IMR-90 (cell line): ENCODE results near the gene LARP1. TPM values are rescaled to one million over a fixed set of nuclear protein-coding genes. Genes with fewer than 3 reads are reported as not detected.

Experiments used
- ATAC-seq: fragments of 200-7000 bp; cut with Tn5 transposase; 2 replicates; pipeline ENCODE4 v1.9.1; 2020; ENCODE audit warnings: low read depth, mild to moderate bottlenecking, moderate library complexity
- BruUV-seq: library from RNA; stranded (reverse); fragments of 400-500 nt; replicated peaks from 2 replicates; lab custom pipeline; 2021; lab: Mats Ljungman, UMichigan
- CTCF ChIA-PET: fragments of 300-600 bp; formaldehyde crosslinking; extraction: SDS; loops from one replicate; lab custom pipeline; 2021; ENCODE audit warnings: antibody characterized with exemption; lab: Yijun Ruan, JAX
- POLR2A ChIA-PET: fragments of 300-600 bp; sonication (Branson Sonifier 250); formaldehyde crosslinking; loops from one replicate; lab custom pipeline; 2022; ENCODE audit warnings: antibody characterized with exemption; ENCODE audit not compliant: unreplicated experiment; lab: Charles Lee
- DNase-seq: peaks from one replicate; pipeline ENCODE4 v3.0.0; 2013
- H2AFZ ChIP-seq: replicated peaks from 2 replicates; pipeline ENCODE3; 2013; ENCODE audit warnings: low read length, mild to moderate bottlenecking; ENCODE audit not compliant: poor library complexity
- H2AK5ac ChIP-seq: 2 replicates; pipeline ENCODE4 v1.6.1; 2013; ENCODE audit warnings: low read depth, low read length, inconsistent platforms
- H2AK9ac ChIP-seq: replicated peaks from 2 replicates; pipeline ENCODE3; 2013; ENCODE audit warnings: mild to moderate bottlenecking, low read depth, low read length, moderate library complexity; ENCODE audit not compliant: poor library complexity
- H2BK120ac ChIP-seq: 2 replicates; pipeline ENCODE4 v1.6.1; 2013; ENCODE audit warnings: low read depth, low read length, inconsistent platforms
- H2BK15ac ChIP-seq: 3 replicates; pipeline ENCODE4 v1.6.1; 2013; ENCODE audit warnings: low read depth, low read length, inconsistent platforms
- H2BK20ac ChIP-seq: 2 replicates; pipeline ENCODE4 v1.6.1; 2013; ENCODE audit warnings: low read depth, mild to moderate bottlenecking, inconsistent platforms, low read length, moderate library complexity
- H2BK5ac ChIP-seq: 2 replicates; pipeline ENCODE4 v1.6.1; 2013; ENCODE audit warnings: mild to moderate bottlenecking, low read depth, low read length, inconsistent platforms; ENCODE audit not compliant: poor library complexity, severe bottlenecking
- H3K14ac ChIP-seq: replicated peaks from 2 replicates; pipeline ENCODE4 v1.6.1; 2013; ENCODE audit warnings: low read depth, low read length, inconsistent platforms
- H3K18ac ChIP-seq: 2 replicates; pipeline ENCODE4 v1.6.1; 2013; ENCODE audit warnings: low read depth, low read length, control low read depth
- H3K23ac ChIP-seq: 2 replicates; pipeline ENCODE4 v1.6.1; 2013; ENCODE audit warnings: low read depth, low read length, inconsistent platforms
- H3K27ac ChIP-seq: 2 replicates; pipeline ENCODE4 v1.5.1; 2013; ENCODE audit warnings: mild to moderate bottlenecking, control low read depth, low read length; ENCODE audit not compliant: insufficient read depth
- H3K27me3 ChIP-seq: 2 replicates; pipeline ENCODE4 v1.6.1; 2013; ENCODE audit warnings: low read length; ENCODE audit not compliant: control insufficient read depth, insufficient read depth
- H3K36me3 ChIP-seq: 2 replicates; pipeline ENCODE4 v1.6.1; 2013; ENCODE audit warnings: low read length, mixed read lengths; ENCODE audit not compliant: control insufficient read depth, insufficient read depth
- H3K4ac ChIP-seq: 2 replicates; pipeline ENCODE4 v1.6.1; 2013; ENCODE audit warnings: low read depth, low read length, inconsistent platforms
- H3K4me1 ChIP-seq: 2 replicates; pipeline ENCODE4 v1.6.1; 2013; ENCODE audit warnings: low read length, mixed read lengths; ENCODE audit not compliant: control insufficient read depth, insufficient read depth
- H3K4me2 ChIP-seq: 2 replicates; pipeline ENCODE4 v1.6.1; 2013; ENCODE audit warnings: low read depth, mild to moderate bottlenecking, control low read depth, low read length, moderate library complexity
- H3K4me3 ChIP-seq: 2 replicates; pipeline ENCODE4 v1.5.1; 2013; ENCODE audit warnings: low read depth, mild to moderate bottlenecking, control low read depth, low read length, moderate library complexity; ENCODE audit not compliant: insufficient read depth
- H3K56ac ChIP-seq: 2 replicates; pipeline ENCODE4 v1.6.1; 2013; ENCODE audit warnings: low read length, inconsistent platforms; ENCODE audit not compliant: insufficient read depth; ENCODE audit errors: extremely low read depth
- H3K79me1 ChIP-seq, 2 experiments: 2 replicates each; pipeline ENCODE4 v1.6.1; 2013; ENCODE audit warnings: low read length in 2 of 2, inconsistent platforms in 1 of 2, low read depth in 1 of 2
- H3K9ac ChIP-seq: 2 replicates; pipeline ENCODE4 v1.6.1; 2013; ENCODE audit warnings: low read depth, low read length, control low read depth
- H3K9me1 ChIP-seq: 2 replicates; pipeline ENCODE4 v1.6.1; 2013; ENCODE audit warnings: low read length, inconsistent platforms; ENCODE audit not compliant: insufficient read depth
- H3K9me3 ChIP-seq: 2 replicates; pipeline ENCODE4 v1.6.1; 2013; ENCODE audit warnings: low read length; ENCODE audit not compliant: control insufficient read depth, insufficient read depth
- H4K20me1 ChIP-seq: 2 replicates; pipeline ENCODE4 v1.6.1; 2013; ENCODE audit warnings: low read length, inconsistent platforms; ENCODE audit not compliant: insufficient read depth
- H4K5ac ChIP-seq: 2 replicates; pipeline ENCODE4 v1.6.1; 2013; ENCODE audit warnings: mild to moderate bottlenecking, low read depth, low read length, control low read depth
- H4K8ac ChIP-seq, 2 experiments: 2 replicates each; pipeline ENCODE4 v1.6.1; 2013; ENCODE audit warnings: low read depth in 2 of 2, low read length in 2 of 2, control low read depth in 1 of 2, inconsistent platforms in 1 of 2
- H4K91ac ChIP-seq: 2 replicates; pipeline ENCODE4 v1.6.1; 2013; ENCODE audit warnings: low read depth, low read length, inconsistent platforms; ENCODE audit not compliant: insufficient read depth
- BHLHE40 ChIP-seq: fragments of 150-350 bp; IDR thresholded peaks from 2 replicates; pipeline ENCODE4 v1.6.1; 2016; ENCODE audit warnings: mild to moderate bottlenecking, low read depth, low read length
- CEBPB ChIP-seq: IDR thresholded peaks from 2 replicates; pipeline ENCODE4 v1.6.1; 2012; ENCODE audit warnings: low read depth, low read length, improper control_type of control experiment
- MAFK ChIP-seq: IDR thresholded peaks from 2 replicates; pipeline ENCODE4 v1.6.1; 2012; ENCODE audit warnings: low read depth, low read length, improper control_type of control experiment
- MAZ ChIP-seq: IDR thresholded peaks from 2 replicates; pipeline ENCODE4 v1.6.1; 2012; ENCODE audit warnings: low read depth, mild to moderate bottlenecking, low read length, improper control_type of control experiment, moderate library complexity, borderline replicate concordance
- NFE2L2 ChIP-seq: fragments of 150-350 bp; IDR thresholded peaks from 2 replicates; pipeline ENCODE4 v1.6.1; 2016; ENCODE audit warnings: low read depth, mild to moderate bottlenecking, low read length
- RFX5 ChIP-seq: IDR thresholded peaks from 2 replicates; pipeline ENCODE4 v1.8.0; 2012; ENCODE audit warnings: low read depth, mild to moderate bottlenecking, low read length, moderate library complexity
- WGBS, 2 experiments: methylation state at CpG; one replicate each; pipeline versions ENCODE4 v1.1.5 to v1.1.7; 2013; ENCODE audit warnings: missing lambda C conversion rate in 2 of 2; ENCODE audit not compliant: insufficient read length in 1 of 2; ENCODE audit errors: extremely low coverage in 2 of 2; 5-methylcytosine and 5-hydroxymethylcytosine counted together
- dilution Hi-C: fragments of 300-500 bp; cut with HindIII; formaldehyde crosslinking; loops from one replicate; pipeline ENCODE4 v1.14.3; 2018; ENCODE audit warnings: low sequenced_read_pairs; ENCODE audit not compliant: unreplicated experiment
- in situ Hi-C: fragments of 300-500 bp; cut with MboI; formaldehyde crosslinking; loops from 3 replicates; pipeline ENCODE4 v1.14.3; 2019; ENCODE audit warnings: low sequenced_read_pairs, inconsistent platforms, mixed read lengths
- intact Hi-C: fragments of 100-400 bp; cut with micrococcal nuclease; formaldehyde crosslinking; loops from 2 replicates; pipeline ENCODE4 v1.10.0; 2022
- polyA plus RNA-seq, 3 experiments: library from polyadenylated mRNA; depleted of rRNA; stranded (reverse); fragments of >200 nt; gene quantifications; 2 replicates each; pipeline ENCODE4 v1.2.3, GENCODE V29; 2012; ENCODE audit warnings: low replicate concordance in 1 of 3
- total RNA-seq: library from RNA; depleted of rRNA; stranded (reverse); fragments of >200 nt; gene quantifications from 2 replicates; pipeline ENCODE4 v1.2.3, GENCODE V29; 2012
- TF ChIP-seq, protein P1 (sequence below): fragments of 150-350 bp; IDR thresholded peaks from 2 replicates; pipeline ENCODE4 v1.6.1; 2017; ENCODE audit warnings: mild to moderate bottlenecking, antibody characterized with exemption, low read length, low read depth
- TF ChIP-seq, protein P2 (sequence below): conservative IDR thresholded peaks from 2 replicates; pipeline ENCODE4 v1.5.1; 2012; ENCODE audit warnings: mild to moderate bottlenecking, low read depth, low read length, improper control_type of control experiment

Gene LARP1
- total and polyA plus RNA-seq, 2 of the 4 experiments (the other 2 are of a cell fraction): 47.3 to 77.4 TPM

DNA sequence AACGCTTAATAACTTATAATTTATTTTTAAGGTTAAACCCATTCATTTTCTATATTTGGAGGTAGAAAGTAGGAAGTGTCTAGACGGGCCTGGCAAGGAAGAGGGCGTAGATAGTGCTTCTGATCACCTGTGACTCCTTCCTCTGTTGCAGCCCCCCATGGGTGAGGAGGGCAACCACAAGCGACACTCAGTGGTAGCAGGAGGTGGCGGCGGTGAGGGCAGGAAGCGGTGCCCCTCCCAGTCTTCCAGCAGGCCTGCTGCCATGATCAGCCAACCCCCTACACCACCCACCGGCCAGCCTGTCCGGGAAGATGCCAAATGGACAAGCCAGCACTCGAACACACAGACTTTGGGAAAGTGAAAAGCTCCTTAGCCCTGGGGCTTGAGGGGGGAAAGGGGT lies 58.6 kb downstream of the LARP1 start:
- Histone ChIP-seq H3K56ac (no peak overlapping the region), H2BK20ac (no peak overlapping the region), H3K36me3 (peaks cover 62% of the 10 kb centered on the region), H3K27me3 (no peaks in the 10 kb centered on the region), H2AK9ac (no peak overlapping the region), H3K27ac (no peak overlapping the region), H4K91ac (no peak overlapping the region), H3K79me1 (peaks cover 27 to 33% of the 10 kb centered on the region in 2 experiments), H2BK5ac (no peak overlapping the region), H3K4me2 (no peak overlapping the region), H3K9me1 (no peaks in the 10 kb centered on the region; the same call in 1 of the 2 replicates), H4K8ac (no peak overlapping the region), H4K5ac (no peak overlapping the region), H3K4me1 (no peaks in the 10 kb centered on the region), H2AFZ (no peak overlapping the region), H3K9ac (no peak overlapping the region), H3K9me3 (no peaks in the 10 kb centered on the region), H2BK15ac (no peak overlapping the region), H3K18ac (no peak overlapping the region), H4K20me1 (peaks cover 7% of the 10 kb centered on the region; the same call in 1 of the 2 replicates), H3K23ac (no peak overlapping the region), H3K14ac (no peak overlapping the region), H2AK5ac (no peak overlapping the region), H3K4ac (no peak overlapping the region), H3K4me3 (no peak overlapping the region), H2BK120ac (no peak overlapping the region)
- DNase-seq: no peak
- intact Hi-C loops: loop anchor here (2.0 to 5.0 kb wide), 2 partner anchors 57 to 346 kb away; no protein-coding TSS in a partner anchor
- no TSS peak for BruUV-seq
- CTCF ChIA-PET: no interaction called here
- no peak for ATAC-seq
- dilution Hi-C loops: no loop called here
- POLR2A ChIA-PET: interaction anchor here (0.5 kb wide), 1 partner anchor 49 kb away, joined by 11 read pairs; no protein-coding TSS in a partner anchor
- no CpG with 5 or more reads among the region's 10 CpGs for WGBS, 2 experiments
- in situ Hi-C loops: loop anchor here (25.0 kb wide), 1 partner anchor 351 kb away; no protein-coding TSS in a partner anchor
- TF ChIP-seq, protein P1, sequence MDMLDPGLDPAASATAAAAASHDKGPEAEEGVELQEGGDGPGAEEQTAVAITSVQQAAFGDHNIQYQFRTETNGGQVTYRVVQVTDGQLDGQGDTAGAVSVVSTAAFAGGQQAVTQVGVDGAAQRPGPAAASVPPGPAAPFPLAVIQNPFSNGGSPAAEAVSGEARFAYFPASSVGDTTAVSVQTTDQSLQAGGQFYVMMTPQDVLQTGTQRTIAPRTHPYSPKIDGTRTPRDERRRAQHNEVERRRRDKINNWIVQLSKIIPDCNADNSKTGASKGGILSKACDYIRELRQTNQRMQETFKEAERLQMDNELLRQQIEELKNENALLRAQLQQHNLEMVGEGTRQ: no peak
- no peak for TF ChIP-seq BHLHE40
- TF ChIP-seq, protein P2, sequence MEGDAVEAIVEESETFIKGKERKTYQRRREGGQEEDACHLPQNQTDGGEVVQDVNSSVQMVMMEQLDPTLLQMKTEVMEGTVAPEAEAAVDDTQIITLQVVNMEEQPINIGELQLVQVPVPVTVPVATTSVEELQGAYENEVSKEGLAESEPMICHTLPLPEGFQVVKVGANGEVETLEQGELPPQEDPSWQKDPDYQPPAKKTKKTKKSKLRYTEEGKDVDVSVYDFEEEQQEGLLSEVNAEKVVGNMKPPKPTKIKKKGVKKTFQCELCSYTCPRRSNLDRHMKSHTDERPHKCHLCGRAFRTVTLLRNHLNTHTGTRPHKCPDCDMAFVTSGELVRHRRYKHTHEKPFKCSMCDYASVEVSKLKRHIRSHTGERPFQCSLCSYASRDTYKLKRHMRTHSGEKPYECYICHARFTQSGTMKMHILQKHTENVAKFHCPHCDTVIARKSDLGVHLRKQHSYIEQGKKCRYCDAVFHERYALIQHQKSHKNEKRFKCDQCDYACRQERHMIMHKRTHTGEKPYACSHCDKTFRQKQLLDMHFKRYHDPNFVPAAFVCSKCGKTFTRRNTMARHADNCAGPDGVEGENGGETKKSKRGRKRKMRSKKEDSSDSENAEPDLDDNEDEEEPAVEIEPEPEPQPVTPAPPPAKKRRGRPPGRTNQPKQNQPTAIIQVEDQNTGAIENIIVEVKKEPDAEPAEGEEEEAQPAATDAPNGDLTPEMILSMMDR: no peak
- no peak for TF ChIP-seq RFX5
- TF ChIP-seq CEBPB: no peak
- TF ChIP-seq MAZ: no peak
- TF ChIP-seq MAFK: no peak
- no peak for TF ChIP-seq NFE2L2
